Measurements from ENCODE around the gene TMEM80. TPM values are rescaled to one million over a fixed set of nuclear protein-coding genes. Genes with fewer than 3 reads are reported as not detected.
A peak's percentile ranks its signal among the peaks of the same experiment; 100 is the strongest.

Gene TMEM80
- total and polyA plus RNA-seq, 5 experiments from 2014 or later: 22.2 to 49.2 (median 44.6) TPM

DNA sequence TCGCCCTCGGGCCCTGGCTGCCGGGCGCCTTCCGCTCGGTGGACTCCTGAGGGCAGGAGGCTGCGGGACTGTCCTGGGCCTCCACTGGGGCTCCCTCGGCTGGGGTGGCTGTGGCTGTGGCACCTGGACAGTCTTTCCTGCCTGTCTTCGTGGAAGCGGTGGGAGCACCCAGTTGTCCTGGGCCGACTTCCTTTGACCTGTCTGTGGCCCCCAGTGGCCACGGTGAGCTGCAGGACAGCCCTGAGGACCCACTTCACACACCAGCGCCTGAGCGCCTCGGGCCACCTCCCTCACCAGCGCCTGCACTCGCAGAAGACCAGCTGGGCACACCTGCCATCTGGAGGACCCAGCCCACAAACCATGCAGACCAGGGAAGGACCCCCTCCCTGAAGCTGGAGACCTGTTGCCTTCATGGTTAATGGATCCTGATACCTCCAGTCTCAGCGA is 8.6 kb downstream of the TMEM80 start:
- Mint-ChIP-seq H3K4me3 (no peak overlapping the region), H3K27me3 (peaks cover 0 to 14% (median 8%) of the 10 kb centered on the region in 5 donors), H3K4me1 (peaks cover 3 to 13% (median 4%) of the 10 kb centered on the region in 4 donors), H3K9me3 (no peaks in the 10 kb centered on the region), H3K27ac (no peak overlapping the region), H3K36me3 (peaks cover 0 to 14% (median 3%) of the 10 kb centered on the region in 3 donors)
- ATAC-seq: no peak
- POLR2A ChIA-PET: interaction anchor here (0.6 to 2.2 kb wide), 5 partner anchors 8 to 425 kb away, joined by 3 to 18 read pairs (median 6); partner anchors contain the start of genes DEAF1 and TMEM80
- DNase-seq: no peak

GRCh38 chr11:704781-705645 is 9.4 kb downstream of the TMEM80 start:
- POLR2A ChIA-PET: interaction anchor here (0.8 to 2.2 kb wide), 4 partner anchors 9 to 90 kb away, joined by 3 to 18 read pairs (median 7); partner anchors contain the start of genes DEAF1 and TMEM80
- Mint-ChIP-seq H3K36me3 (peaks cover 0 to 7% (median 3%) of the 10 kb centered on the region in 3 donors), H3K27me3 (peaks cover 0 to 17% (median 8%) of the 10 kb centered on the region in 5 donors), H3K9me3 (no peaks in the 10 kb centered on the region), H3K27ac (peak overlapping the region in 2 of 10 donors; percentile 53 to 72), H3K4me1 (peaks cover 3 to 11% (median 4%) of the 10 kb centered on the region in 4 donors), H3K4me3 (peak overlapping the region in 6 of 10 donors; percentile 22 to 77 (median 54))
- ATAC-seq: peak in 1 of 2 donors; percentile 22
- DNase-seq: peak in 1 of 10 donors; percentile 60

GRCh38 chr11:705646-706438 is 10.2 kb downstream of the TMEM80 start, which contains the start of gene EPS8L2:
Gene EPS8L2 (plus strand): TSS chr11:706231. CDS start chr11:709408, 3,177 bp downstream.
- peak within 1 kb of the TSS in 2 of 10 donors; percentile 53 to 72 for H3K27ac Mint-ChIP-seq
- POLR2A ChIA-PET: interaction anchor here (1.9 to 2.2 kb wide), 3 partner anchors 10 to 20 kb away, joined by 6 to 18 read pairs (median 8); partner anchors contain the start of genes DEAF1 and TMEM80
- no peaks in the 10 kb centered on the region for H3K9me3 Mint-ChIP-seq
- no peak for DNase-seq
- peak; percentile 71 to 77 for ATAC-seq
- H3K36me3 Mint-ChIP-seq: peaks cover 0 to 3% (median 0%) of the 10 kb centered on the region in 3 donors
- peak within 1 kb of the TSS in 8 of 10 donors; percentile 18 to 77 (median 36) for H3K4me3 Mint-ChIP-seq
- H3K4me1 Mint-ChIP-seq: peaks cover 3 to 15% (median 7%) of the 10 kb centered on the region in 4 donors
- H3K27me3 Mint-ChIP-seq: peaks cover 1 to 25% (median 11%) of the 10 kb centered on the region in 5 donors

- H3K27me3 Mint-ChIP-seq: peaks cover 1 to 32% (median 11%) of the 10 kb centered on the region in 5 donors
- DNase-seq (no peak), ATAC-seq (peak in 1 of 2 donors; percentile 14)
- no peaks in the 10 kb centered on the region for H3K9me3 Mint-ChIP-seq
- peak overlapping the region in 2 of 10 donors; percentile 18 to 22 for H3K4me3 Mint-ChIP-seq
- H3K27ac Mint-ChIP-seq: no peak overlapping the region
- peaks cover 3 to 18% (median 11%) of the 10 kb centered on the region in 4 donors for H3K4me1 Mint-ChIP-seq
- POLR2A ChIA-PET: interaction anchor here (0.8 to 2.1 kb wide), 3 partner anchors 8 to 15 kb away, joined by 3 to 8 read pairs (median 5); no protein-coding TSS in a partner anchor
- no peaks in the 10 kb centered on the region for H3K36me3 Mint-ChIP-seq
Observed at GRCh38 chr11:706439-706956, 10.9 kb downstream of the TMEM80 start.

DNA sequence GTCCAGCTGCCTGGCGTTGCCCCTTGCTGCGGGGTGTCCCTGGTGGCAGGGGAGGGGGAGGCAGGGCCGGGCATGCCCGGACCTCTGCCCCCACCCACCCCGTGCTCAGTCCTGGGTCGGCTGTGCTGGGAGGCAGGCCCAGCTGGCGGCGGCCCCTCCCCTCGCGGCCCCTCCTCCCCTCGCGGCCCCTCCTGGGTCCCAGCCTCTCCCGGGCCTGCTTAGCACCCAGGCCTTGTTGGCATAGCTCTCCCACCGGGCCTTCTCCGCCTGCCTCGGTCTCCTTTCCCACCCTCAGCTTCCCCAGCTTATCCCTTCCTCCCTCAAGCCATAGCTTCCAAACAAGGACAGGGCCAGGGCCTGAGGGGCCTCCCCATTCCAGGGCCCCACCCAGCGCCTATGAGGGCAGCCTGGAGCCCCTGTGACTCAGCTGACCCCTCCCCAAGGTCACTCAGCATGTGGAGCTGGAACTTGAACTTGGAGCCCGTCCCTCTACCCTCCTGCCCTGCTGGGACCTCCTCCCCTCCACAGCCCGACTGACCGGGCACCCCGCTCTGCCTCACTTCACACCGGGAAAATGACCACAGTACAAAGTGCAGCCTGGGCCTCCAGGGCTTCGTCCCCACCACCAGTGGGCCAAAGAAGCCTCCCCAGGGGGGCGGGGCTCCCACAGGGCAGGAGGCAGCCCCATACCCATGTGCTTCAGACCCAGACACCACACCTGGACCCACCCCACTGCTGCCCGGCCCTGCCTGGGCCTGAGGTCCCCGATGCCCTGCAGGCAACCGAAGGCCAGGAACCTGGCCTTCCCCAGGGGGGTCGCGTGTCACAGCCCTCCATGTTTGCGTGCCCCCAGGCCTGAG is 11.6 kb downstream of the TMEM80 start:
- Mint-ChIP-seq H3K9me3 (no peaks in the 10 kb centered on the region), H3K4me3 (peak overlapping the region in 5 of 10 donors; percentile 18 to 63 (median 60)), H3K27ac (no peak overlapping the region), H3K27me3 (peaks cover 1 to 33% (median 11%) of the 10 kb centered on the region in 5 donors), H3K4me1 (peaks cover 3 to 18% (median 11%) of the 10 kb centered on the region in 4 donors), H3K36me3 (no peaks in the 10 kb centered on the region)
- DNase-seq (no peak), ATAC-seq (no peak)
- POLR2A ChIA-PET: interaction anchor here (0.8 to 1.0 kb wide), 2 partner anchors 9 to 12 kb away, joined by 3 to 5 read pairs; no protein-coding TSS in a partner anchor

DNA sequence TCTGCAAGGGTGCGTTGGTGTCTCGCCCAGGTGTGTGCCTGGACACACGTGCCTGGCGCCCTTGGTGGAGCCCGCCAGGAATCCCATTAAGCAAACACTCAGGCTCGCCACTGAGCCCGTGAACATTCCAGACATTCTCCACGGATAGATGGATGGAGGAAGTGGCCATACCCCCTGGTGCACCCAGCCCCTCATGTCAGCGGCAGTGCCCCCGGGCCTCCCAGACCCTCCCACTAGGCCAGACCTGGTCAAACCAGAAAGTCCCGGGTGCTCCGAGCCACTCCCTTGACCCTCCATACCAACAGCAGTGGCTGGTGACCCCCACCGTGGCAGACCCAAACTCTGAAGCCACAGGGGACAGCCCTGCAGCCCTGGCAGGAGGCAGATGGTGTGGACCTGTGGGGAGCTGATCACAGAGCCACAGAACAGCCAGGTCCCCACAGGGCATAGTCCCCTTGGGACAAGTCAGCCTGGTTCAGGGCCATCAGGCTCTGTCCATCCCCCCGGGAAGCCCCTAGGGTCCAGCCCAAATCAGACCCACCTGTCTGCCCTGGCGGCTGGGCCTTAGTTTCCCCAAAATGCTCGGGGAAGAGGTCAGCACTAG is 12.3 kb downstream of the TMEM80 start:
- POLR2A ChIA-PET: no interaction called here
- Mint-ChIP-seq H3K4me1 (peaks cover 3 to 18% (median 11%) of the 10 kb centered on the region in 4 donors), H3K36me3 (no peaks in the 10 kb centered on the region), H3K4me3 (peak overlapping the region in 4 of 10 donors; percentile 30 to 62 (median 56)), H3K9me3 (no peaks in the 10 kb centered on the region), H3K27me3 (peaks cover 1 to 33% (median 11%) of the 10 kb centered on the region in 5 donors), H3K27ac (no peak overlapping the region)
- no peak for ATAC-seq
- no peak for DNase-seq

DNA sequence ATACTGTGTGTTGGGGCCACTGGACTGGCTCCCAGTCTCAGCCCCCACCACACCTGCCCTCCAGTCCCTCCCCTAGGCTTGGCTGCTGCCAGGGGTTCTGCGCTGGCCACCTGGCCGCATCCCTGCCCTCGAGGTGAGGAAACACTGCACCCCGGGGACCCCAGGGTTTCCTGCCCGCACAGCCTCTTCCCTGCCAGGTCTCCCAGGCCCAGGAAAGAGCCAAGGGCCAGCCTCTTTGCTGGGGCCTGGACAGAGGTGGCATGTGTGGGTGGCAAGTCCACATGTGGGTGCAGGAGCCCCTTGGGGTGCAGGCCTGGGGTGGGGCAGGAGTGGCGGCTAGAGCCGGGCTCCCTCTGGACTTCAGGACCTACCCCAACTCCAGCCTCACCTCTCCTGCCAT is 12.9 kb downstream of the TMEM80 start:
- H3K27me3 Mint-ChIP-seq: peaks cover 1 to 33% (median 11%) of the 10 kb centered on the region in 5 donors
- DNase-seq (peak in 1 of 10 donors; percentile 23), ATAC-seq (no peak)
- no peak overlapping the region for H3K4me3 Mint-ChIP-seq
- H3K4me1 Mint-ChIP-seq: peaks cover 3 to 18% (median 11%) of the 10 kb centered on the region in 4 donors
- no peaks in the 10 kb centered on the region for H3K36me3 Mint-ChIP-seq
- no peak overlapping the region for H3K27ac Mint-ChIP-seq
- POLR2A ChIA-PET: no interaction called here
- H3K9me3 Mint-ChIP-seq: no peaks in the 10 kb centered on the region

GRCh38 chr11:709109-709997 is 13.7 kb downstream of the TMEM80 start:
- ATAC-seq: no peak
- no peaks in the 10 kb centered on the region for H3K36me3 Mint-ChIP-seq
- no peak overlapping the region for H3K27ac Mint-ChIP-seq
- no peak overlapping the region for H3K4me3 Mint-ChIP-seq
- H3K4me1 Mint-ChIP-seq: peaks cover 3 to 18% (median 10%) of the 10 kb centered on the region in 4 donors
- peaks cover 1 to 33% (median 11%) of the 10 kb centered on the region in 5 donors for H3K27me3 Mint-ChIP-seq
- no peak for DNase-seq
- no peaks in the 10 kb centered on the region for H3K9me3 Mint-ChIP-seq
- POLR2A ChIA-PET: interaction anchor here (0.7 kb wide), 1 partner anchor 68 kb away, joined by 4 read pairs; the partner anchor contains the start of gene GATD1

DNA sequence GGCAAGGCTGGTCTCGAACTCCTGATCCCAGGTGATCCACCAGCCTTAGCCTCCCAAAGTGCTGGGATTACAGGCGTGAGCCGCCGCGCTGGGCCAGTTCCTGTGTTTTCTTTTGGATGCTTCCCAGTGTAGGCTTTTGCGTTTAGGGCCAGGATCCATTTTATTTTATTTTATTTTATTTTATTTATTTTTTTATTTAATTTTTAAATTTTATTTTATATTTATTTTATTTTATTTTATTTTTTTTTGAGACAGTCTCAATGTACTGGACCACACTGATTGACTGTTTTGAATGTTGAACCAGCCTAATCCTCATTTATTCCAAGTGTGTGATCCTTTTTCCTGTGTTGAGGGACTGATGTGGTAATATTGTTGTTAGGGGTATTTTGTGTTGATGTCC is 18.8 kb downstream of the TMEM80 start:
- POLR2A ChIA-PET: no interaction called here
- no peak for DNase-seq
- peaks cover 1 to 20% (median 11%) of the 10 kb centered on the region in 5 donors for H3K27me3 Mint-ChIP-seq
- ATAC-seq: no peak
- no peak overlapping the region for H3K4me3 Mint-ChIP-seq
- peaks cover under 1 to 13% (median 6%) of the 10 kb centered on the region in 4 donors for H3K4me1 Mint-ChIP-seq
- H3K9me3 Mint-ChIP-seq: peaks cover 0 to 12% (median 0%) of the 10 kb centered on the region in 9 donors
- no peak overlapping the region for H3K27ac Mint-ChIP-seq
- H3K36me3 Mint-ChIP-seq: peaks cover 0 to 4% (median 3%) of the 10 kb centered on the region in 3 donors

Measured in naive thymus-derived CD8-positive, alpha-beta T cell (primary cell).